PC-3 (cell line): Measurements from ENCODE around the gene PFDN2. TPM values are rescaled to one million over a fixed set of nuclear protein-coding genes. Genes with fewer than 3 reads are reported as not detected.

Experiments used
- ATAC-seq: fragments of 200-7000 bp; cut with Tn5 transposase; 2 replicates; pipeline ENCODE4 v1.9.1; 2020; ENCODE audit warnings: mild to moderate bottlenecking, moderate library complexity
- BruUV-seq: library from RNA; stranded (reverse); fragments of 400-500 nt; replicated peaks from 2 replicates; lab custom pipeline; 2021; lab: Mats Ljungman, UMichigan
- CTCF ChIA-PET: fragments of 300-600 bp; sonication (Branson Sonifier 250); formaldehyde crosslinking; loops from one replicate; lab custom pipeline; 2022; ENCODE audit warnings: antibody characterized with exemption; lab: Charles Lee
- POLR2A ChIA-PET: fragments of 300-600 bp; sonication (Branson Sonifier 250); formaldehyde crosslinking; loops from one replicate; lab custom pipeline; 2022; ENCODE audit warnings: antibody characterized with exemption; ENCODE audit not compliant: unreplicated experiment; lab: Charles Lee
- DNase-seq: peaks from one replicate; pipeline ENCODE4 v3.0.0-alpha.2; 2015
- H2AFZ ChIP-seq: fragments of 300-600 bp; sonication (generic); 2 replicates; pipeline ENCODE4 v1.6.0; 2016; ENCODE audit warnings: antibody characterized with exemption, low read length
- H3F3A ChIP-seq: fragments of 300-600 bp; sonication (generic); one replicate; pipeline ENCODE4 v1.6.0; 2017; ENCODE audit warnings: antibody characterized with exemption, low read length, control low read depth, mild to moderate bottlenecking; ENCODE audit not compliant: unreplicated experiment
- H3K27ac ChIP-seq: fragments of 300-600 bp; sonication (generic); 2 replicates; pipeline ENCODE4 v1.5.1; 2016; ENCODE audit warnings: mild to moderate bottlenecking, low read length
- H3K27me3 ChIP-seq: fragments of 300-600 bp; sonication (generic); 2 replicates; pipeline ENCODE4 v1.6.1; 2016; ENCODE audit warnings: low read length, mixed read lengths
- H3K36me3 ChIP-seq: fragments of 300-600 bp; sonication (generic); 2 replicates; pipeline ENCODE4 v1.6.1; 2016; ENCODE audit warnings: low read depth, mixed run types, low read length, mixed read lengths
- H3K4me1 ChIP-seq: fragments of 300-600 bp; sonication (generic); 2 replicates; pipeline ENCODE4 v1.5.1; 2016; ENCODE audit warnings: low read length; ENCODE audit not compliant: insufficient read depth
- H3K4me2 ChIP-seq: fragments of 300-600 bp; sonication (generic); 2 replicates; pipeline ENCODE4 v1.6.0; 2016; ENCODE audit warnings: low read length
- H3K4me3 ChIP-seq: fragments of 300-600 bp; sonication (generic); 2 replicates; pipeline ENCODE4 v1.5.1; 2016; ENCODE audit warnings: mild to moderate bottlenecking, low read length, mixed read lengths
- H3K79me2 ChIP-seq: fragments of 300-600 bp; sonication (generic); 2 replicates; pipeline ENCODE4 v1.6.1; 2017; ENCODE audit warnings: low read length, mixed read lengths
- H3K9ac ChIP-seq: fragments of 300-600 bp; sonication (generic); 2 replicates; pipeline ENCODE4 v1.6.0; 2016; ENCODE audit warnings: mild to moderate bottlenecking, low read length
- H3K9me2 ChIP-seq: fragments of 300-600 bp; sonication (generic); replicated peaks from 2 replicates; pipeline ENCODE4 v1.6.1; 2016; ENCODE audit warnings: mixed run types, low read length, mixed read lengths
- H3K9me3 ChIP-seq: fragments of 300-600 bp; sonication (generic); 2 replicates; pipeline ENCODE4 v1.6.1; 2016; ENCODE audit warnings: low read length, mixed read lengths
- H4K20me1 ChIP-seq: fragments of 300-600 bp; sonication (generic); 2 replicates; pipeline ENCODE4 v1.6.1; 2016; ENCODE audit warnings: low read length, mixed read lengths
- CTCF ChIP-seq: fragments of 300-600 bp; sonication (generic); conservative IDR thresholded peaks from 2 replicates; pipeline ENCODE4 v1.5.1; 2017; ENCODE audit warnings: antibody characterized with exemption, low read depth, mild to moderate bottlenecking, low read length
- EZH2 ChIP-seq: fragments of 300-600 bp; sonication (generic); IDR thresholded peaks from one replicate; pipeline ENCODE4 v1.6.1; 2017; ENCODE audit warnings: antibody characterized with exemption, mild to moderate bottlenecking, low read length; ENCODE audit not compliant: unreplicated experiment
- EZH2phosphoT487 ChIP-seq: fragments of 300-600 bp; sonication (generic); IDR thresholded peaks from 2 replicates; pipeline ENCODE4 v1.6.1; 2018; ENCODE audit warnings: mild to moderate bottlenecking, antibody characterized with exemption, low read length, borderline replicate concordance
- intact Hi-C: fragments of 100-400 bp; cut with micrococcal nuclease; formaldehyde crosslinking; loops from 2 replicates; pipeline ENCODE4 v1.9.0; 2023
- total RNA-seq: library from RNA; depleted of rRNA; stranded (reverse); fragments of >200 nt; gene quantifications from 2 replicates; pipeline ENCODE4 v1.2.3, GENCODE V29; 2014

The PFDN2 gene
- total RNA-seq, 1 experiment from 2014 or later = 197 TPM

GRCh38 chr1:161096530-161096929 lies 21.3 kb downstream of the PFDN2 start:
- intact Hi-C loops = no loop called here
- Histone ChIP-seq H3K9me3 (no peaks in the 10 kb centered on the region), H3K36me3 (peaks cover 12% of the 10 kb centered on the region), H3F3A (peaks cover 7% of the 10 kb centered on the region), H3K79me2 (no peaks in the 10 kb centered on the region), H3K4me3 (no peak overlapping the region), H3K27me3 (no peaks in the 10 kb centered on the region), H3K4me2 (no peak overlapping the region), H3K9ac (no peak overlapping the region), H3K9me2 (no peaks in the 10 kb centered on the region), H4K20me1 (no peaks in the 10 kb centered on the region; the same call in 1 of the 2 replicates), H3K27ac (no peak overlapping the region), H2AFZ (no peak overlapping the region), H3K4me1 (peaks cover 43% of the 10 kb centered on the region)
- no TSS peak for BruUV-seq
- peak; percentile 44 for DNase-seq
- CTCF ChIA-PET = interaction anchor here (1.0 to 2.3 kb wide), 2 partner anchors 23 to 99 kb away, joined by 4 to 16 read pairs; no protein-coding TSS in a partner anchor
- POLR2A ChIA-PET = no interaction called here
- TF ChIP-seq CTCF (no peak), EZH2phosphoT487 (no peak), EZH2 (no peak)
- no peak for ATAC-seq

GRCh38 chr1:161096015-161096414 lies 21.8 kb downstream of the PFDN2 start:
- no TSS peak for BruUV-seq
- Histone ChIP-seq H3K27ac (no peak overlapping the region), H3K27me3 (no peaks in the 10 kb centered on the region), H3K9me2 (no peaks in the 10 kb centered on the region), H3K9ac (no peak overlapping the region), H4K20me1 (no peaks in the 10 kb centered on the region; the same call in 1 of the 2 replicates), H3K79me2 (no peaks in the 10 kb centered on the region), H2AFZ (no peak overlapping the region), H3K4me3 (no peak overlapping the region), H3F3A (peaks cover 7% of the 10 kb centered on the region), H3K4me1 (peaks cover 46% of the 10 kb centered on the region), H3K9me3 (no peaks in the 10 kb centered on the region), H3K36me3 (peaks cover 10% of the 10 kb centered on the region; the same call in 1 of the 2 replicates), H3K4me2 (no peak overlapping the region)
- intact Hi-C loops = no loop called here
- no peak for DNase-seq
- ChIA-PET CTCF (interaction anchor here (1.0 kb wide), 1 partner anchor 22 kb away, joined by 4 read pairs; no protein-coding TSS in a partner anchor), POLR2A (no interaction called here)
- TF ChIP-seq EZH2 (no peak), EZH2phosphoT487 (no peak), CTCF (no peak)
- no peak for ATAC-seq

GRCh38 chr1:161095230-161095629 lies 22.6 kb downstream of the PFDN2 start:
- ATAC-seq (no peak), DNase-seq (no peak)
- H3K9me2 ChIP-seq = no peaks in the 10 kb centered on the region
- no peak for TF ChIP-seq EZH2
- TF ChIP-seq CTCF = no peak
- TF ChIP-seq EZH2phosphoT487 = no peak
- H3K4me2 ChIP-seq = no peak overlapping the region
- no peak overlapping the region for H2AFZ ChIP-seq
- ChIA-PET POLR2A (no interaction called here), CTCF (no interaction called here)
- H3K4me3 ChIP-seq = no peak overlapping the region
- no peaks in the 10 kb centered on the region; the same call in 1 of the 2 replicates for H4K20me1 ChIP-seq
- H3K27ac ChIP-seq = no peak overlapping the region
- H3K79me2 ChIP-seq = no peaks in the 10 kb centered on the region
- no TSS peak for BruUV-seq
- no peak overlapping the region for H3K9ac ChIP-seq
- H3K27me3 ChIP-seq = no peaks in the 10 kb centered on the region
- H3K9me3 ChIP-seq = no peaks in the 10 kb centered on the region
- intact Hi-C loops = no loop called here
- peaks cover 7% of the 10 kb centered on the region; the same call in 1 of the 2 replicates for H3K36me3 ChIP-seq
- H3F3A ChIP-seq = no peaks in the 10 kb centered on the region
- H3K4me1 ChIP-seq = peaks cover 42% of the 10 kb centered on the region
